Measurements from ENCODE around the gene N4BP2L1. TPM values are rescaled to one million over a fixed set of nuclear protein-coding genes. Genes with fewer than 3 reads are reported as not detected.

N4BP2L1 gene
- total and polyA plus RNA-seq, 8 donors, result 5.3 to 22.4 (median 10.3) TPM

Other genes starting within 250 kb of the N4BP2L1 start
- not detected for gene ZAR1L, start 112.8 kb downstream of the N4BP2L1 start, total RNA-seq
- not detected for gene ZAR1L, start 112.8 kb downstream of the N4BP2L1 start, polyA plus RNA-seq
- gene BRCA2, start 112.6 kb downstream of the N4BP2L1 start, total RNA-seq, result 1 to 10 TPM in 3 of 6 donors, under 1 TPM in 3; 0.41 to 1.4 (median 0.96) TPM
- under 1 TPM; 0.07 to 0.19 TPM for gene BRCA2, start 112.6 kb downstream of the N4BP2L1 start, polyA plus RNA-seq
- 10 to 100 TPM; 31.5 to 78.8 (median 50.3) TPM for gene N4BP2L2, start 110.7 kb upstream of the N4BP2L1 start, total RNA-seq
- 10 to 100 TPM; 34.9 to 79.9 TPM for gene N4BP2L2, start 110.7 kb upstream of the N4BP2L1 start, polyA plus RNA-seq
- gene PDS5B, start 158.3 kb upstream of the N4BP2L1 start, total RNA-seq, result 10 to 100 TPM; 10.4 to 19.9 (median 12.4) TPM
- gene PDS5B, start 158.3 kb upstream of the N4BP2L1 start, polyA plus RNA-seq, result 1 to 10 TPM; 2.9 to 7.6 TPM

All from pancreas (tissue), 8 donors.